CD4-positive, alpha-beta T cell treated with Interleukin-2 at 100 ng/mL for 4 hours (primary cell): ENCODE results near the gene ABCG8.

Source experiments
- DNase-seq: peaks from one replicate; pipeline ENCODE4 v3.0.0-alpha.2; 2020; ENCODE audit warnings: low spot score

ABCG8 gene

DNA sequence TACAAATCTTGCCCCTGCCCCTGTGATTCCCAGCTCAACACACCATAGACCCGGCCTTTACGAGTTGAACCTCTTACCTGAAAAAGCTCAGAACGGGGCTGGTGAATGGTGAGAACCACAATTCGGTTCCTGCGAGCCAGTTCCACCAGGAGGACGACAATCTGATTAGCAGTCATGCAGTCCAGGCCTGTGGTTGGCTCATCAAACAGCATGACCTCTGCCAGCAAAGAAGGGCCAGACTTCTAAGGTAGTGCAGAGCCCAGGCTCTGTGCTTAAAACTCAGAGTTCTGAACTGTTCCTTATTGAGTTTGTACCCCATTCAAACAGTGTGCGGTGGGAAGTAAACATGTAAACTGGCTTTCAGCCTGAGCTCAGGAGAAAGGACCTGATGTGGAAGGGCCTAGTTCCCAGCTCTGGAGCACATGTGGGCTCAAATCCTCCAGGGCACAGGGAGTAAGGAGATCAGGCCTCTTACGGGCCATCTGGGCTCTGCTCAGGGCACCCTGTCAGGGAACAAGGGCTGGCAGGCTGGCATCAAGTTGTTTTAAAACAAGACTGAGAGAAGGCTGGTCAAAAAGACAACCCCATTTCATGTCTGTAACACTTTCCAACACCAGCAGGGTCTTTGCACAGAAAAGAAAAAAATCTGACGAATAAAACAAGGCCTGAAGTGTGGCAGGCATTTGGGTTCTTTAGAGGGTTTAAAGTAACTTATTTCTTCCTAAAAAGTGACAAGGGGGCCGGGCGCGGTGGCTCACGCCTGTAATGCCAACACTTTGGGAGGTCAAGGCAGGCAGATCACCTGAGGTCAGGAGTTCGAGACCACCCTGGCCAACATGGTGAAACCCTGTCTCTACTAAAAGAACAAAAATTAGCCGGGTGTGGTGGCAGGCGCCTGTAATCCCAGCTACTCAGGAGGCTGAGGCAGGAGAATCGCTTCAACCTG lies 12.2 kb upstream of the ABCG8 start:
- DNase-seq, result no peak

DNA sequence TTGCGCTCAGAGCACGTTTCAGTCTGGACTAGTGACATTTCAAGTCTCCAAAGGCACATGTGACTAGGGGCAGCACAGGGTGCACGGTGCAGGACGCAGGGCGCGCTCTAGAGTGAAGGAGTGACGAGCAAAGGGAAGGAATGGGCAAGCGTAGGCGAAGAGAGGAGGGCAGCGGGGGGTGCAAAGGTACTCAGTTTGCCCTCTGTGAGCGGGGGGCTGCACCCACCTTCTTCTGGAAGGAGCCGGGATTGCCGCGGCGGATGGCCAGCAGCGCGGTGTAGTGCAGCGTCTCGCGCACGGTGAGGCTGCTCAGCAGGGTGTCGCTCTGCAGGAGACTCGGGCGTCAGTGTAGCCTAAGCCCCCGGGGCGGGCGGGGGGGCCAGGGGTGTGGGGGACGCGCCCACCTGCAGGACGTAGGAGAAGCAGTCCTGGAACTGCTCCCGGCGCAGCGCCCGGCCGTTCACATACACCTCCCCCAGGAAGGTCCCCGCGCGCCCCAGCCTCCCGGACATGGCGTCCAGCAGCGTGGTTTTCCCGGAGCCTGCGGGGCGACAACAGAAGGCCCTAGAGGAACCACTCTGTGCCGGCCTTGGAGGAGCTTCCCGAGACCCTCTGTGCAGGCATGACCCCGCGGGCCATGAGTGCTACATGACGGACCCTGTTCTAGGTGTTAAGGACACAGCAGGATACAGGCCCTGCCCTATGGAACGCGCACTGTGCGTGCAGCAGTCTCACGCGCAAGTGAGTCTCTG lies 7.1 kb upstream of the ABCG8 start:
- DNase-seq, result no peak

DNA sequence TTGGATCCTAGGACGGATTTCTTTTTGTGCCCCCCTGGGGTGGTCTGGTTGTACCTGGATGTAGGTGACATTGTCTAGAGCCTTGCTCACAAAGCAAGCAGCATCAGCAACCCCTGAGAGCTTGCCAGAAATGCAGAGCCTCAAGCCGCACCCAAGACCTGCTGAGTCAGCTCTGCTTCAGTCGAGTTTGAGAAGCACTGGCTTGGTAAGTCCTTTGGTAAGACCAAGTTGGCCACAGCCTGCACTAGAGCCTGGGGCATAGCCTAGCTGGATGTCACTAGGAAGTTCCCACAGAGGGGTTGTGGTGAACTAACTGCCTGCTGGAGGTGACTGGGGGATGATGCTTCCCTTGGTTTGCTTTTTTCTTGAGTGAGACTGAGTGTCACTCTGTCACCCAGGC lies 6.3 kb upstream of the ABCG8 start:
- no peak for DNase-seq

DNA sequence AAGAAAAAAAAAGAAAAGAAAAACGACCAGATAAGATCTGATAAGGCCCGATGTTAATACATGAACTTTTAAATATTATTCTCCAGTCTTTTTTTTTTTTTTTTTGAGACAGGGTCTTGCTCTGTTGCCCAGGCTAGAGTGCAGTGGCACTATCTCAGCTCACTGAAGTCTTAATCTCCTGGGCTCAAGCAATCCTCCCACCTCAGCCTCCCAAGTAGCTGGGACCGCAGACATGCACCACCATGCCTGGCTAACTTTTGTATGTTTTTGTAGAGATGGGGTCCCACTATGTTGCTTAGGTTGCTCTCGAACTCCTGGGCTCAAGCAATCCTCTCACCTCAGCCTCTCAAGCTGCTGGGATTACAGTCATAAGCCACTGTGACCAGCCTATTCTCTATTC lies 1.7 kb upstream of the ABCG8 start:
- DNase-seq, result no peak

DNA sequence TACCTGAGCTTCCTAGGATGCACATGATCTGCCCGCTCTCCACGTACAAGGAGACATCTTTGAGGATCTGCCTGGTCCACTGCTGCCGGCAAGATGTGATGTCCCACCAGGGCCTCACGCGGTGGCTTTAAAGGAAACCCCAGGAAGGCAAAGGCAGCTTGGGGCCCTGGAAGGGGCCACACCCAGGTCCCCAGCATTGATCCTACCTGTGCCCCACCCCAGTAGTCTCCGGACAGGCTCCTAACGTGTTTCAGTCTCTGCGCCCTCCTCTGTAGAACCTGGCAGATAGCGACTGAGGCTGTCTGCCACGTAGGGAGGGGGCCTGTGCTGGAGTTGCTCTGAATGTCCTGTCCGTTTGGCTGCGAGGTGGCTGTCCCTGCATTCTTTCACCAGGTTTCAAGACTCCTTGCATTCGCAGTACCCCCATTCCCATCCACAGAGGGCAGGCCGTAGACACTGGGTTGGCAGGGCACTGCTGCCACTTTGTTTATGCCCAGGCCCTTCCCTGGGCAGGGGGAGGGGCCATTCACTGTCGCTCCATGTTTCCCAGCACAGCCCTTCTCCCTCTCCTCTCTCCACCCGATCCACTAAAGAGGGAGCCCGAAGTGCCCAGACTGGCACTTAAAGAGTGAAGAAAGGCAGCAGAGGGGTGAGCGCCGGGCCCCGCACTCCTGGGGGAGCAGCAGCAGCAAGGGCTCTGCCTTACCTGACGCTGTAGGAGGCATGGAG lies 776 bp upstream of the ABCG8 start:
- DNase-seq, result no peak

DNA sequence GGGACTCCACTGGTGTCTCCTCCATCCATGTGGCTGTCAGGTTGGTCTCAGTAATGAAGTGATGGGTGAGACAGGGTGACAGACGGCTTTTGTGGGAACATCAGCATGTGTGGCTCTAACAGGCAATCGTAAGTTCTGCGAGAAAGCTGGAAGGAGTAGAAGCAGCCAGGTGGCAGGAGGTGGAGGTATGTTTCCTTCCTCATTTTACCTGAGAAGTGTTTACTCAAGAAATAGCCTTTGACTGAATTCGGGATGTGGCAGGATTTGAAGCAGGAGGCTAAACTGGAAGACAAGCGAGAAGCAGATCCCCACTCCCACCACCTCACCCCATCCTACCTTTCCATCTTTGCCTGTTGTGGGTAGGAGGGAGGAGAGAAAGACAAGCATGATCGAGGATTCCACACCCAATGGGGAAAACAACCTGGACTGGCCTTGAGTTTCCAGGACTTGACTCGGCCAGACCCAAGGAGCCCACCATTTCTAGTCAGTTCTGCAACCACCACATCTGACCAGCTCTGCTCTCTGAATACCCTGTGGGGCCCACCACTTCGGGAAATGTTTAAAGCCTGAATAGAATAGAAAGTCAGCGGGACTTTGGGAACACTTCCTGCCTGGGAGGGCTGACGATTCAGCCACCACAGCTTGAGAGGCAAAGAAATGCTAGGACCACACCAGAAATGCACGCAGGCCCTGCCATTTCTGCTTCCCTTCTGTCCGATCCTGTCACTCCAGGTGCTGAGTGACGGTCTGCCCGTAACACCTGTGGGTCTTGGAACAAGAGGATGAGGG lies 1.2 kb downstream of the ABCG8 start:
- DNase-seq, result no peak

DNA sequence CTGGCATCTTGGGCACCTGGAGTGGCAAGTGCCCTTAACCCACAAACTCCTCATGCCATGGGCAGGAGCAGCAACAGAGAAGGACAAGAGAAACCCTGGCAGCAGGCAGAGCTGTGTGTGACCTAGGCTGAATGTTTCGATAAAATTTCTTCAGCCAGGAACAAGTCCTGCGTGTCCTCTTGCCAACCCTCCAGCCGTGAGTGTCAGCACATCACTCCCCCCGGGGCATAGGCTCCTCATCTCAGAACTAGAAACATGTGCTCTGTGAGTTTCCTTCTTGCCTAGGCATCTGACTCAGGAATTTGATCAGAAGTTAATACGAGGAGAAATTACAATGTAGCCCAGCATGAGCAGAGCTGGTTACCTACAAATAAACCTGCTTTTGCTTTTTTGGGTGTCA lies 2.2 kb downstream of the ABCG8 start:
- DNase-seq, result no peak

DNA sequence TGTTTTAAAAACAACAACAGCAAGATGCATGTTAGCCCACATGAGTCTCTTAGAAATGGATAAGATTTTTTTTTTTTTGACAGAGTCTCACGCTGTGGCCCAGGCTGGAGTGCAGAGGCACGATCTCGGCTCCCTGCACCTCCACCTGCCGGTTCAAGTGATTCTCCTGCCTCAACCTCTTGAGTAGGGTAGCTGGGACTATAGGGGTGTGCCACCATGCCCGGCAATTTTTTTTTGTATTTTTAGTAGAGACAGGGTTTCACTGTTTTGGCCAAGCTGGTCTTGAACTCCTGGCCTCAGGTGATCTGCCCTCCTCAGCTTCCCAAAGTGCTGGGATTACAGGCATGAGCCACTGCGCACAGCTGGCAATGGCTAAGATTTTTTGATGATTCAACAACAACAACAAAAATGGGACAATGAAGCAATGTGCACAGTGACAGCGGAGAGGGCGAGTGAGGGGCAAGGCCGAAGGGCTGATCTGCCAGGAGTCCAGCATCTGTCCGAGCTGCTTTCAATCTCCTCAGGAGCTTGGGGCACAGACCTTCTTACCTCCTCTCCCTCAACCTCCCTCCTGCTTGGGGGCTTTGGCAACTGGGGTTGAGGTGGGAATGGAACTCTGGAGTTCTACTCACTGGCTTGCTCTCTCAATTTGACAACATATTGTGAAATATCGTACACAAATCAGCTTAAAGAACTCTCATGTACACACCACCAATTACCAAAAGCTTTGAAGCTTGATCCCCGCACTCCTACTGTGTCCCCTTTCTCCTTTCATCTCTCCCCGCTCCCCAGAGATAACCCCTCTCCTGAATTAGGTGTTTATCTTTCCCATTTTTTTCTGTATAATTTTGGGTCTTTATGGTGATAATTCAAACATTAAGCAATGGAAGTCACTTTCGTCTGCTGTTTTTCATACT lies 3.4 kb downstream of the ABCG8 start:
- DNase-seq, result no peak

DNA sequence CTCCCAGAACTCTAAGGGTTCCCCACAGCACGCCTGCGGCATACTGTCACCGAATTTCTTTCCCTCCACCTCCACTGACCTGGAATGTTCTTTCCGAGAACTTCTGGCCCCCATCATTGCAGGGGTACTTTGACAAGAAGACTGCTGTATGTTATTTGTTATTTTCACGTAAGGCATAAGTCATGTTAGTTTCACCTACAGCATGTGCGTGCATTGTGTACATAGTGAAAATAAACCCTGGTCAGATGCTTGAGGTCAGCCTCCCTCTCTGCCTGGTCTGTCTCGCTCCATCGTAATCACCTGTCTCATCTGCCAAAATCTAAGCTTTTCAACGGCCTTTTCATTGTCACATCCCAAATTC lies 4.1 kb downstream of the ABCG8 start:
- DNase-seq, result no peak

DNA sequence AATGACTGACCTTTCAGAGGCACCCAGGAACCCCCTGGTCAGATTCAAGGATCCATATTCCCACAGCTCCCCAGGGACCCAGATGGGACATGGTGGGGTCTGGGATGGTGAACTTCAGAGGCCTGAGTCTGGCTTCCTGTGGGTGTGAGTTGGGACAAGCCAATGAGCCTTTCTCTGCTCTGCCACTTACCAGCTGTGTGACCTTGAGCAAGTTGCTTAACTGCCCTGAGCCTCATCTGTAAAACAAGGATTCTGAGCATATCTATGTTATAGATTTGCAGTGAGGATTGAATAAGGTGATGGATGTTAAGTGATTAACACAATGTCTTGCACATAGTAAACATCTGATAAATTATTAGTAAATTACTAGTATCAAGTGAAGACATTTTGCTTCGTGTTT lies 6.4 kb downstream of the ABCG8 start:
- no peak for DNase-seq

DNA sequence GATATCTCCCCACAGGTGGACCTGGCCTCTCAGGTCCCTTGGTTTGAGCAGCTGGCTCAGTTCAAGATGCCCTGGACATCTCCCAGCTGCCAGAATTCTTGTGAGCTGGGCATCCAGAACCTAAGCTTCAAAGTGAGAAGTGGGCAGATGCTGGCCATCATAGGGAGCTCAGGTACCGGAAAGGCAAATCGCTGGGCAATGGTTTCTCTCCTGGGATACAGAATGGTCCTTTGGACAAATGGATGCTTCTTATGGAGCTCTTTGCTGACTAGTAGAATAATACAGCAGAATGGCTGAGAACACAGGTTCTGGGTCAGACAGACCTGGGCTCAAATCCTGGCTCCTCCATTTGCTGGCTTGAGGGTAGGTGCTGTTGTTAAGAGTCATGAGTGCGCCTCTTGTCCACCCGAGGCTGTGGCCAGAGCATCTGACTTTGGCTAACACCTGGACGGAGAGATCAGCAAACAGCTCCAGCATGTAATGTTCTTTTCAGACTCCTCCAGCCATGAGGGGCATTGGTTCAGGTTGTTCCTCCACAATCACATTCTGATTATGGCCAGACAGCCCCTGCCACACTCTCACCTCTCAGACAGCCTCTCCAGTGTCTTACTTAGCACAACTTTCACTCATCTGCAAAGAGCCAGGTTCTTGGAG lies 7.5 kb downstream of the ABCG8 start:
- no peak for DNase-seq

DNA sequence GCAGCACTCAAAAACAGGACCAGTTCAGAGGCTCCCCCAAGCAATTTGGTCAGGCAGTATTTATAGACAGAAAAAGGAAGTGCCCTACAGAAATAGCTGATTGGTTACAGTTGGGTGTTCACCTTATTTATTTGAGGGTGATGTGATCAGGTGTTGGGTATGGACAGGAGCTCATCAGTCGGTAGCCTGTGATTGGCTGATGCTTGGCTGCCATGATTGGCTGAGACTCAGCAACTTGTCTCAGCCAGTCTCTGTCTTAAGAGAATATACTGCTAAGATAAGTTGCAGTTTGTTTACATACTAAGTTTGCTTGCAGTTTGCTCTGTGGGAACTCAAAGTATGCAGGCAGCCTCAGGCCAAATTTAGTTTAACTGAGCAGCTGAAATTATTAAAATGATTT lies 9.4 kb downstream of the ABCG8 start:
- DNase-seq, result no peak

DNA sequence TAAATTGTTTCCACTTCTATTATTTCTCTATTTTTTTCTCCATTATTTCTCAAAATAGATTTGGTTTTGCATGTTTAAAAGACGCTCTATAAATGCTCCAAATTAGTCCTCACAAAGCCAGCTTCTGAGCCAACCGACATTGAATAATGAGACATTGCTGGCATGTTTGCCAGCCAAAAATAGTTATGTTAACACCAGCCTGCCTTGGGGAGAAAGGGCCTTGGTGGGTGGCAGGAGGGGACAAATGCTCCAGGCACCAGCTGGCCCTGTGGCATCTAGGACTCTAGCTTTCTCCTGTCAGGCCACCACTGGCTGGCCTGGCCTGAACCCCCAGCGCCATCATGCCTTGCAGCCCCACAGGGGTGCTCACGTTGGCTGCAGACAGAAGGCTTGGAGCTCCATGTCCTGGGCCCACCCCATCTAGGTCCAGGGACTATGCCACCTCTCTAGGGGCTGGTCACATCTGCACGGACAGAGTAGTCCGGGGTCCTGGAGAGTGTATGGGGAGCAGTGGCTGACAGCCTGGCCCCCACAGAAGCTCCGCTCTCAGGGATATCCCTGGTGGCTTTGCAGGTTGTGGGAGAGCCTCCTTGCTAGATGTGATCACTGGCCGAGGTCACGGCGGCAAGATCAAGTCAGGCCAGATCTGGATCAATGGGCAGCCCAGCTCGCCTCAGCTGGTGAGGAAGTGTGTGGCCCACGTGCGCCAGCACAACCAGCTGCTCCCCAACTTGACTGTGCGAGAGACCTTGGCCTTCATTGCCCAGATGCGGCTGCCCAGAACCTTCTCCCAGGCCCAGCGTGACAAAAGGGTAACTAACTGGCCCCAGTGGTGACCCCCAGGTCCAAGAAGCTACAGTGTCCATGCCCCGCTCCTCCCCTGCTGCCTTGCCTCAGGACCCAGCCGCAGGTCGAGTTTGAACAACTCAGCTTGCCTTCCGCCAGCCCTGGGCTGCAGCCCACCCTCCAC lies 12.5 kb downstream of the ABCG8 start:
- no peak for DNase-seq

DNA sequence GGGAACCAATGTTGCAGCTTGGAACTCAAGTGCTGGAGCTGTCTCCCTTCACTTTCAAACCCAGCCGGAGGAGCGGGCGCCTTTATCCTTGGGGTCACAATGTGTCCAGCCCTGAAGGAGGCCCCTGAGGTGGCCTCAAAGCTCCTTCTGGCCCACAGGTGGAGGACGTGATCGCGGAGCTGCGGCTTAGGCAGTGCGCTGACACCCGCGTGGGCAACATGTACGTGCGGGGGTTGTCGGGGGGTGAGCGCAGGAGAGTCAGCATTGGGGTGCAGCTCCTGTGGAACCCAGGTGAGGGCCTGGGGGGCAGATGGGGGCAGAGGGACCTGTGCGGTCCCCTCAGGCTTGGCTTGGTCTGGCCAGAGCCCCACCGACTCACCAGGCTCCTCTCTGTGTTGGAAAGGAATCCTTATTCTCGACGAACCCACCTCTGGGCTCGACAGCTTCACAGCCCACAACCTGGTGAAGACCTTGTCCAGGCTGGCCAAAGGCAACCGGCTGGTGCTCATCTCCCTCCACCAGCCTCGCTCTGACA lies 13.5 kb downstream of the ABCG8 start:
- no peak for DNase-seq

DNA sequence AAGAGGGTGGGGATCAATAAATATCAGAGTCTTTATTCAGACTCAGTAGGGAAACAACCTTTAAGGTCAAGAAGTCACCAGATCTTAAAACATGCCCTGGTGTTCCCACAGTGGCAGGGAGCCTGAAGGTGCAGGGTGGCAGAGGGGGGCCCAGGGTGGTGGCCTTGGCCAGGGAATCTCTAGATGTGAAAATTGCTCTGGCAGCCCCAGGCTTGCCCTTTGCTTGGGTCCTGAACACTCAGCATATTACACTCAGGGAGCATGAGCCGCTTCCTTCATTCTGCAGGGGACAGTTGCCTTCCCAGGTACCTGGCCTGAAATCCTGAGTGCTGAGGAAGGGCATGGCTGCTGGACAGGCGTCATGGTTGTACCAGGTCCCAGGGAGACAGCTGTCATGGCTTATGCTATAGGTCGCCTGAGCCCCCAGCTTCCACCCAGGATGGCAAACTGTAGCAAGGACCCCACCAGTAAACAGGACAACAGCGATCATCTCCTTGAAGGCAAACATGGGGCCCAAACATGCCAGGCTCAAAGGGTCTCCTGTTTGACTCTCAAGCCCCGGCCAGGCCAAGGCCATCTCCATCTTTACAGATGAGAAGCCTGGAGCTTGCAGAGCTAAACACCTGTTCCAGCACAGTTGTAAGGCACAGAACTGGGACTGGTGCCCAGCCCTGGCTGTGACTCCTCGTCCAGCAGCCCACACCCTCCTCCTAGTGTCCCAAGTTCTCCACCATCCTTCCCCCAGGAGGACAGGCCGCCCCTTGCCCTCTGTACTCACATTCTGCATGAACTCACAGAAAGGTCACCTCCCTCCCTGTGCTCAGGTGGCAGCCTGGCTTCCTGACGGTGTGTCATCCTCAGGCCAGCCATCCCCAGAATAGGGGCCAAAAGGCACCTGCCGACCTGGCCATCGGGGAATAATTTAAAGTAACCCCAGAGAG lies 14.6 kb downstream of the ABCG8 start:
- DNase-seq, result no peak

DNA sequence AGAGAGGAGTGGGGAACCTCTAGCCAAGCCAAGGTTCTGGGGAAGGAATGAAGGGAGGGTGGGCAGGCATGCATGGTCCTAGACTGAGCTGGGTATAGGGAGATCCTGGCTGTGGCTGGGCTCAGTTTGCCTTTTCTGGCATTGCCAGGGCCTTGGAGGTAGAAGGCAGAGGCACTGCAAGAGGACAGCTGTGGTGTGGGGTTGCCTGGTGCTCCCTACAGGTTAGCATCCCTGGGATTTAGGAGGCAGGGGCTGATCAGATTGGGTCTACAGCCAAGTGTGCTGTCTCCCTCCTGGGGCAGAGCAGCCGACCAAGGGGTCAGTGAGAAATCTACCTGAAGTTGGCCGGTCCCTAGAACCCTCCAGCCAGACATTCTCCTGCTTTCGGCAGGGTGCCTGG lies 15.9 kb downstream of the ABCG8 start:
- no peak for DNase-seq

DNA sequence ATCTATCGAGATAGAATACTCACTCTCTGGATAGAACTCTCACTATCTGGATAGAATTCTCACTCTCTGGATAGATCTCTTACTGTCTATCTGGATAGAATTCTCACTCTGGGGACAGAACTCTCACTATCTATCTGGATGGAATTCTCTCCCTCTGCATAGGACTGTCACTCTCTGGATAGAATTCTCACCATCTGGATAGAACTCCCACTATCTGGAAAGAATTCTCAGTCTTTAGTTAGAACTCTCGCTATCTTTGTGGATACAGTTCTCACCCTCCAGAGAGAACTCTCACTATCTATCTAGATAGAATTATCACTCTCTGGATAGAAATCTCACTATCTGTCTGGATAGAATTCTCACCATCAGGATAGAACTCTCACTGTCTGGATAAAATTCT lies 16.5 kb downstream of the ABCG8 start:
- DNase-seq, result no peak

DNA sequence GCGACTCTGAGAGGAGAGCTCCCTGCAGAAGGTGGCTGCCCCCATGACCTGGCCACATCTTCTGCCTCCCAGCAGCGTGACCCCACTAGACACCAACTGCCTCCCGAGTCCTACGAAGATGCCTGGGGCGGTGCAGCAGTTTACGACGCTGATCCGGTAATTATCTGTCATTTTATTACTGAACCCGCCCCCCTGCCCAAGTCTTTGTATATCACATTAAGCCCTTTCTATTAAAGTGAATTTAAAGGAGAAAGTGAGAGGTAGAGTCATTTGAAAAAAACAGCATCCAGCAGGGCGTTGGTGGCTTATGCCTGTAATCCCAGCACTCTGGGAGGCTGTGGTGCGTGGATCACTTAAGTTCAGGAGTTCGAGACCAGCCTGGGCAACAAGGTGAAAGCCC lies 33.4 kb downstream of the ABCG8 start:
- DNase-seq, result no peak
